Daoy (cell line): ENCODE results near the gene RAB5IF. TPM values are rescaled to one million over a fixed set of nuclear protein-coding genes. Genes with fewer than 3 reads are reported as not detected.
"Not testable (repeated sequence)": the region's sequence is repeated elsewhere in the genome, so short reads cannot be mapped to it uniquely, and the experiment has no call there.

ENCODE experiments used
- DNase-seq: peaks from one replicate; pipeline ENCODE4 v3.0.0-alpha.2; 2015; ENCODE audit warnings: low read depth
- total RNA-seq: library from RNA; depleted of rRNA; stranded (reverse); fragments of >200 nt; shearing (Covaris generic); gene quantifications from 2 replicates; pipeline ENCODE4 v1.2.3, GENCODE V29; 2014

Gene RAB5IF
- total RNA-seq, 1 experiment from 2014 or later = 184 TPM

GRCh38 chr20:36585410-36586125, 20.0 kb upstream of the RAB5IF start:
- DNase-seq = peak; percentile 73

- DNase-seq = no peak
Observed at GRCh38 chr20:36587388-36588070, 18.1 kb upstream of the RAB5IF start.

- DNase-seq = no peak
Observed at GRCh38 chr20:36591281-36591680, 14.3 kb upstream of the RAB5IF start.

GRCh38 chr20:36591854-36592641, 13.5 kb upstream of the RAB5IF start:
- peak; percentile 70 for DNase-seq

GRCh38 chr20:36593347-36593929, 12.1 kb upstream of the RAB5IF start:
- no peak for DNase-seq

- no peak for DNase-seq
Observed at GRCh38 chr20:36599912-36600345, 5.7 kb upstream of the RAB5IF start.

GRCh38 chr20:36601540-36601939, 4.0 kb upstream of the RAB5IF start:
- DNase-seq = no peak

- DNase-seq = peak; percentile 36
Observed at GRCh38 chr20:36604952-36605398, 604 bp upstream of the RAB5IF start.

GRCh38 chr20:36606158-36607066, 833 bp downstream of the RAB5IF start:
- DNase-seq = peak; percentile 32

GRCh38 chr20:36607586-36608387, 2.2 kb downstream of the RAB5IF start:
- DNase-seq = no peak

- DNase-seq = not testable (repeated sequence)
Observed at GRCh38 chr20:36608388-36608728, 2.8 kb downstream of the RAB5IF start.

- no peak for DNase-seq
Observed at GRCh38 chr20:36611625-36612024, 6.0 kb downstream of the RAB5IF start.

- DNase-seq = no peak
Observed at GRCh38 chr20:36613974-36614373, 8.4 kb downstream of the RAB5IF start.

- no peak for DNase-seq
Observed at GRCh38 chr20:36614781-36615557, 9.4 kb downstream of the RAB5IF start.

- DNase-seq = no peak
Observed at GRCh38 chr20:36620917-36621316, 15.3 kb downstream of the RAB5IF start.

GRCh38 chr20:36623444-36623843, 17.9 kb downstream of the RAB5IF start:
- no peak for DNase-seq

- DNase-seq = no peak
Observed at GRCh38 chr20:36624068-36624943, 18.7 kb downstream of the RAB5IF start.

- DNase-seq = no peak
Observed at GRCh38 chr20:36624944-36625324, 19.4 kb downstream of the RAB5IF start.
